Activated T-helper 17 cell treated with anti-CD3 and anti-CD28 coated beads, Interleukin-2, amount 50 U/mL, for 72 hours (primary cell): ENCODE data around the gene AP1S1. TPM values are rescaled to one million over a fixed set of nuclear protein-coding genes. Genes with fewer than 3 reads are reported as not detected.
A peak's percentile ranks its signal among the peaks of the same experiment; 100 is the strongest.

Experiments
- ATAC-seq: fragments of 150-1000 bp; cut with Tn5 transposase; replicated peaks from 2 replicates; pipeline ENCODE4 v1.10.0; 2021; ENCODE audit warnings: mild to moderate bottlenecking, moderate library complexity
- H3K27ac Mint-ChIP-seq: one replicate; pipeline ENCODE4 v1.8.0; 2022; ENCODE audit warnings: mixed read lengths
- H3K27me3 Mint-ChIP-seq: one replicate; pipeline ENCODE4 v1.8.0; 2022; ENCODE audit warnings: mixed read lengths
- H3K36me3 Mint-ChIP-seq: one replicate; pipeline ENCODE4 v1.8.0; 2022; ENCODE audit warnings: low read depth, mild to moderate bottlenecking, mixed read lengths
- H3K4me1 Mint-ChIP-seq: one replicate; pipeline ENCODE4 v1.8.0; 2022; ENCODE audit warnings: mixed read lengths
- H3K4me3 Mint-ChIP-seq: one replicate; pipeline ENCODE4 v1.8.0; 2022; ENCODE audit warnings: mild to moderate bottlenecking, mixed read lengths
- H3K9me3 Mint-ChIP-seq: one replicate; pipeline ENCODE4 v1.8.0; 2022; ENCODE audit warnings: mixed read lengths
- total RNA-seq, 2 donors: library from RNA; stranded (reverse); gene quantifications; one replicate each; pipeline ENCODE4 v1.2.3, GENCODE V29; 2022

The AP1S1 gene
- total RNA-seq, 2 donors from 2014 or later = 27.4 to 59.8 TPM

DNA sequence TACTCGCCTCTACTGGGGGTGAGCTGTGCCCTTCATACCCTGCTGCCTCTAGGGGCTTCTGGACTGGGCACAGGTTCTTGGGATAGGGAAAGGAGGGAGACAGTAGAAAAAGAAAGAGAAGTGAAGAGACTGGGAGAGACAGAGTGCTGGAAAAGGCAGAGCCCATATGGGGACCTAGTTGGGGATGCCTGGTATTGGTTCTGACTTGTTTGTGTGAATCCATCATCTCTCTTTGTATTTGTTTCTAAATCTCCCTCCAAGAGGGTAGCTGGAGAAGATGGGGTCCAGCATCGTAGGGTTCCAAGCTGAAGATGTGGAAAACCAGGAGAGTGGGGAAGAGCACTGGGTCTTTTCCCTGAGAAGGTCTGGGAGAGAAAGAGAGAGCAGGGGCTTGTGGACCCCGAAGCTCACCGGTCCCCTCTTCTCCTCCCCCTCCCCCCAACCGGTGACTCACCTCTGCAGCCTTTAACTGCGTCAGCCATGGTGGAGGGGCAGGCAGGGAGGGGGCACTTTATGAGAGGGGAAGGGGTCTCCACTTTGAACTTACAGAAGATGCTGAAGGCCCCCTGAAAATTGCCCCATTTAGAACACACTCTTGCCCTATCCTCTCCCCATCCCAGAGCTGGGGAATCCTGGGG lies 14.3 kb downstream of the AP1S1 start:
- Mint-ChIP-seq H3K27ac (no peak overlapping the region), H3K4me3 (peak overlapping the region; percentile 54), H3K4me1 (peaks cover 50% of the 10 kb centered on the region), H3K9me3 (no peaks in the 10 kb centered on the region), H3K27me3 (peaks cover 56% of the 10 kb centered on the region), H3K36me3 (peaks cover 11% of the 10 kb centered on the region)
- no peak for ATAC-seq

DNA sequence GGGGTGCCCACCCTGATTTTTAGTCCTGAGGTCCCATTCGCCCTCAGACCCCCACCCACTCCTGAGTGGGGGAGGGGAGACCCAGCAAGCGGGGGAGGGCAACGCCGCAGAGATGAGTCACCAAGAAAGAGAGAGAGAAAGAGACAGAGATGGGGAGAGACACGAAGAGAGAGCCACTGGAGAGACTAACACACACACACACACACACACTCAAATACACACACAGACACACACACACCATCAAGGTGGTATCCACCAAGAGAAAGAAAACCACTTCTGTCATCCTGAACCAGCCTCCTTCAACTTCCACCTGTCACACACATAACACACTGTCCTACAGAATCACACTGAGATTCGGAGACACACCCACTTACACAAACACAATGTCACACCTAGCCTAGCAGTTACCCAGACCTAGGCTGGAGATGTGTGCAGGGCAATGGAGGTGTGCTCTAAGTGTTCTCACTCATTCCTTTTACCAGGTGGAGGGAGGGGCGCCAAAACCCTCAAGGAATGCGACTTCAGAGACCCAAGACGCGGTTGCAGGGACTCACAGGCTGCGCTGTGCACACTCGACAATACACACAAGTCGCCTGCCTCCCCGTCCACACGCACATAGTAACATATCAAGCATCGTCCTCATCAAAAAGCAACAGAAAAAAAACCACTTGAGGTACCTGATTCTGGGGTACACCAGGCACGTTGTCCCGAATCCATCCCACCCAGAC lies 15.0 kb downstream of the AP1S1 start:
- Mint-ChIP-seq H3K27ac (peak overlapping the region; percentile 1), H3K4me3 (peak overlapping the region; percentile 54), H3K27me3 (peaks cover 61% of the 10 kb centered on the region), H3K4me1 (peaks cover 54% of the 10 kb centered on the region), H3K9me3 (no peaks in the 10 kb centered on the region), H3K36me3 (peaks cover 11% of the 10 kb centered on the region)
- no peak for ATAC-seq

DNA sequence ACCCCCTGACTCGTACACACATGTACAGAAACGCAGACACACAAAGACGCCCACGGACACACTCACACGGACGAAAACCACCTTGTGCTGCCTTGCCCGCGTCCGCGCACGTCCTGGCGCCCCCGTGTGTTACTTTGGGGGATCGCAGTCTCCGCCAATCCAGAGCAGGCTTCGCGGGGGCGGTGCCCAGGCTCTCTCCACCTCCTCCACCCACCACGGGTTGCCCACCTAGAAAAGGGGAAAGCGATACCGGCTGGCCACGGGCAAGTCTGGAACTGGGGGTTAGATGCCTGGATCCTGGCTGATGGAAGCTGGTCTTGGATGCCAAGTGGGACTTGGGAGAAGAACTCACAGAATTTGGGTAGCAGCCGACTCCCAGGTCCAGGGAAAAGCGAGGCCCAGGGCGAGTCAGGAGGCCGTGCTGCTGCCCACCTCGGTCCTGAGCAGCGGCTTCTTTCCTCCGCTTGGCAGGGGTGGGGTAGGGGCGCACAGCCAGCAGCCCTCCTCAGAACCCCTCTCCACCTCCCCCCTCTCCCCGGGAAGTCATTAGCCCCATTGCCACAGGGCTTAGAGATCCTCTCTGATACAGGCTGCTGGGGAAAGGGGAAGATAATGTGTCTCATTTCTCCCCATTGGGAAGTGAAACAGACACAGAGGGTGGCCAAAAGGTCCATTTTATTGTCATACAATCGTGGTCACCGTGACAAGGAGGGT lies 15.7 kb downstream of the AP1S1 start:
- H3K4me1 Mint-ChIP-seq = peaks cover 54% of the 10 kb centered on the region
- H3K27me3 Mint-ChIP-seq = peaks cover 64% of the 10 kb centered on the region
- peak overlapping the region; percentile 60 for H3K4me3 Mint-ChIP-seq
- H3K9me3 Mint-ChIP-seq = no peaks in the 10 kb centered on the region
- no peak overlapping the region for H3K27ac Mint-ChIP-seq
- peaks cover 9% of the 10 kb centered on the region for H3K36me3 Mint-ChIP-seq
- peak; percentile 37 for ATAC-seq

DNA sequence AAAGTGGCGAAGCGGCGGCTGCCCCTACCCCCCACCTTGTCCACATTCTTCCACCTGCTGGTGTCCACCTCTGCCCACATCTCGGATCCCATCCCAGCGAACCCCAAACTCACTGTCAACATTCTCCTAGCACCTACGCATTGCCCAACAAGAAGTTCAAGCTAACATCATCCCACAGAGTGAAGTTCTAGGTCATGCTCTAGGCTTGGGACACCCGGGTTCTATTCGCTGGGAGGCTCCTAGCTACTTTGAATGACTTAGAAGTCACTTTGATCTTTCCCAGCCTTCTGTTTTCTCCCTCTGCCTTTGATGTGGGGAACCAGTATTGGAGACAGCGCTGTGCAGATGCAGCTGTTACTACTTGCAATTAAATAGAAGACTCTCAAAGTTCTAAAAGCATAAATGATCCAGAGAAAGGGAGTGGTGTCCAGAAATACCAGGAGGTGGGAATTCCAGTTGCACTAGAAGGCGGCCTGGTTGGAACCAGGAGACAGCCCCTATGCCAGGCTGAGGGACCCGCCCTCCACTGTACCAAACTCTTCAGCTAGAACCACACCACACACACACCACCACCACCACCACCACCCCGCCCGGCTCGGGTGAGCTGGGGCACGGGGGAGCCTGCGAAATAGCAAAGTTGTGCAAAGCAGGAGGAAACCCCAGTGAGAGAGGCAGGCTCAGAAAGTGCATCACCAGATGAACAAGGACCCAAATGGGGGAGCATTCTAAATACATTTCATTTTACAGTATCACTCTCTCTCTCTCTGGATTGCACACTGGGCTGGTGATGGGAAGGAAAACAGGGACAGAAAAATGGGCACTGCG lies 16.6 kb downstream of the AP1S1 start:
- Mint-ChIP-seq H3K9me3 (no peaks in the 10 kb centered on the region), H3K27me3 (peaks cover 68% of the 10 kb centered on the region), H3K4me1 (peaks cover 50% of the 10 kb centered on the region), H3K4me3 (peak overlapping the region; percentile 60), H3K36me3 (peaks cover under 1% of the 10 kb centered on the region), H3K27ac (no peak overlapping the region)
- ATAC-seq = no peak

DNA sequence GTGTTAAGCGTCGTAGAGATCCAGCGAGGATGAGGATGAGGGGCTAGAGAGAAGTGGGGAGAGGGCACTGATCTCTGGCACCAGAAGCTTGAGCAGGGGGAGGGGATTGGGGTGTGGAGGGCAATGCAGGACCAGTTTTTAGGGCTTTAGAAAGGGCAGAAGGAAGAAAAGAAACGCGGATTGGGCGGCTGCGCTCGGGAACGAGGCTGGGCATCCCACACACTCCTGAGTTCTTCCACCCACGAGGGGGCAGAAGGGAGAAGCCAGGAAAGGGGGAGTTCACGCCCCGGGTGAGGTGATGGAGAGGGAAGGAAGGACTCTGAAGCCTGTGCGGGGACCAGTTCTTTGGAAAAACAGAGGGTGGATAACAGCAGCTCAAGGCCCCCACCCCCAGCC lies 17.2 kb downstream of the AP1S1 start:
- H3K4me3 Mint-ChIP-seq = peak overlapping the region; percentile 60
- no peaks in the 10 kb centered on the region for H3K9me3 Mint-ChIP-seq
- no peaks in the 10 kb centered on the region for H3K36me3 Mint-ChIP-seq
- peaks cover 68% of the 10 kb centered on the region for H3K27me3 Mint-ChIP-seq
- no peak overlapping the region for H3K27ac Mint-ChIP-seq
- H3K4me1 Mint-ChIP-seq = peaks cover 45% of the 10 kb centered on the region
- no peak for ATAC-seq

DNA sequence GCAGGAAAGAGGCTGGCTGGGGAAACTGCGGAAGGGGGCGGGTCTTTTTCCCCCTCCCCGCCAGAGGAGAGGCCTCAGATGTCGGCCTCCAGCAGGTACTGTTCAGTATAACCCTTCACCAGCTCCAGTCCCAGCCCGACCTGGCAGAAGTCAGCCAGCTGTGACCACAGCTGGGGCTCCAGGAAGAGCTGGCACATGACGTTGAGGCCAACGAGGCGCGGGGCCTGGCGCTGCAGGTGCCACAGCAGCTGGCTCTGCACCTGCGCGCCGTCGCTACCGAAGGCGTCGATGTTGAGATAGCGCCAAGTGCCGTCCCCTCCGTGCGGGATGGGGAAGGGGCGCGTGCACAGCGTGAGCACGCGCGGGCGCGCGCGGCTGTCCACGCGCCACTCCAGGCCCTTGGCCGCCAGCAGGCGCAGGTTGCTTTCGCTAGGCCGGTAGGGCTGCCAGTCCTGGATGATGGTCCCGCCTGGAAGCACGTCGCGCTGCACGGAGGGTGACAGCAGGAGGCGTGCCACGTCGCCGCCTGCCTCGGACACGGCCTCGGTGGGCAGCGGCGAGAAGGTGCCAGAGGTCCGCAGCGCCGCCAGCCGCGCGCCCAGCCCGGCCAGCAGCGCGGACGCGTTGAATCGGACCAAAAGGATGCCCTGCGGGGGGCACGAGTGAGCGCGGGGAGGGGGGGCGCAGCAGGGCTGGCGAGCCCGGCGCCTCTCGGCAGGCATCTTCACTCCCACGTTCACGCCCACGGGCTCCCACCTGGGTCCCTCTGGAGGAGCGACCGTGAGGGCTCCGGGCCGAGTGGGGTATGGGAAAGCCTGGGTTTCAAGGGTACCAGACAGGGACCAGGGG lies 18.0 kb downstream of the AP1S1 start:
- peak overlapping the region; percentile 60 for H3K4me3 Mint-ChIP-seq
- H3K27ac Mint-ChIP-seq = no peak overlapping the region
- no peak for ATAC-seq
- no peaks in the 10 kb centered on the region for H3K9me3 Mint-ChIP-seq
- peaks cover 70% of the 10 kb centered on the region for H3K27me3 Mint-ChIP-seq
- no peaks in the 10 kb centered on the region for H3K36me3 Mint-ChIP-seq
- peaks cover 40% of the 10 kb centered on the region for H3K4me1 Mint-ChIP-seq

DNA sequence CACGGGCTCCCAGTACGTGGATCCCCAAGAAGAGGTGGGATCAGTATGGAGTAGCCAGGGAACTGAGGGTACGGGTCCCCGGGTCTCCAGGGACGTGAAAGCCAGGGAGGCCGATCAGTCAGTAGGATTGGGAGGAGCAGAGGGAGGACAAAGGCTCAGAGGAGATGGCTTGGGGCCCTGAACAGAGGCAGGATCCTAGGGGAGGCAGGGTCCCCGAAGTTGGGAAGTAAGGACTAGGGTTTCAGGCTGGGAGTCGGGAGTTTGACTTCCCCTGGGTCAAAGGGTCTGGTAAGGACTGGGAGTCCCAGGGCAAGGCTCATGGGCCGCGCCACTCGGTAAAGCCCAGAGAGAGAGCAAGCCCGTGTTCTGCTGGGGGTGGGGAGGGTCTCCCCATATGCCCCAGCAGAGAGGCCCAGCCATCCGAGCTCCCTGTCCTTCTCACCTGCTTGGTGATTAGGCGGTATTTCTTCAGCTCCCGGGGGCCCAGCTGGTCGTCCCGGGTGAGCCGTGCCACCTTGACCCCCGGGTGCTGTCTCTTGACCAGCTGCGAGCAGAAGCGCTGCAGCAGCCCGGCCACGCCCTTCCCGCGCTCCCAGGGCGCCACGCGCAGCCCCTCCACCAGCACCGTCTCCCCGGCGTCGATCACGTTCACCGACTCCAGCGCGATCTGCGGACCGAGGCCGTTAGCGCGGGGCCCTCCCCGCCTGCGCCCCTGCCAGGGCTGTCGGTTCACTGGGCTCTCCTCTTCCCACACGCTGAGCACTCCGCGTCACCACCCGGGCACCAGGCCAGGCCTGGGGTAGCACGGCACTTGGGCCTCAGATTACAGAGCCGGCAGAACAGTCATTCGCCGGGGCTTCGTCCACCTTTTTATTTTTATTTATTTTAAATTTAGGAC lies 18.8 kb downstream of the AP1S1 start:
- Mint-ChIP-seq H3K4me3 (peak overlapping the region; percentile 62), H3K36me3 (no peaks in the 10 kb centered on the region), H3K9me3 (no peaks in the 10 kb centered on the region), H3K27me3 (peaks cover 66% of the 10 kb centered on the region), H3K4me1 (peaks cover 35% of the 10 kb centered on the region), H3K27ac (no peak overlapping the region)
- ATAC-seq = peak; percentile 27

DNA sequence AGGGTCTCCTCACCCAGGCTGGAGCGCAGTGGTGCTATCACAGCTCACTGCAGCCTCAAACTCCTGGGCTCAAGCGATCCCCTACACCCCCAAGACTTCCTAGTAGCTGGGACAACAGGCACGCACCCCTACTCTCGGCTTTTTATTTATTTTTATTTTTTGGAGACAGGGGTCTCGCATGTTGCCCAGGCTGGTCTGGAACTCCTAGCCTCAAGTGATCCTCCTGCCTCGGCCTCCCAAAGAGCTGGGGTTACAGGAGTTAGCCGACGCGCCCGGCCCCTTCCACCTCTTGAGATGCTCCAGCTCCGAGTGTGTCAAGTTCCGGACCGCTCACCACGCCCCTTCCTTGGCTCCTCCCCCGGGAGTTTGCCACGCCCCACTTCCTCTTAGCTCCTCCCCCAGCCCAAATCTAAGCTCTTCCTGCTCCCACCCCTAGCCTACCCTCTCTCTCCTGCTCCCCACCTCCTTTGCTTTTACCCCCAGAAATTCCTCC lies 19.5 kb downstream of the AP1S1 start:
- Mint-ChIP-seq H3K27me3 (peaks cover 61% of the 10 kb centered on the region), H3K4me1 (peaks cover 30% of the 10 kb centered on the region), H3K27ac (no peak overlapping the region), H3K9me3 (no peaks in the 10 kb centered on the region), H3K4me3 (peak overlapping the region; percentile 62), H3K36me3 (no peaks in the 10 kb centered on the region)
- peak; percentile 82 for ATAC-seq

DNA sequence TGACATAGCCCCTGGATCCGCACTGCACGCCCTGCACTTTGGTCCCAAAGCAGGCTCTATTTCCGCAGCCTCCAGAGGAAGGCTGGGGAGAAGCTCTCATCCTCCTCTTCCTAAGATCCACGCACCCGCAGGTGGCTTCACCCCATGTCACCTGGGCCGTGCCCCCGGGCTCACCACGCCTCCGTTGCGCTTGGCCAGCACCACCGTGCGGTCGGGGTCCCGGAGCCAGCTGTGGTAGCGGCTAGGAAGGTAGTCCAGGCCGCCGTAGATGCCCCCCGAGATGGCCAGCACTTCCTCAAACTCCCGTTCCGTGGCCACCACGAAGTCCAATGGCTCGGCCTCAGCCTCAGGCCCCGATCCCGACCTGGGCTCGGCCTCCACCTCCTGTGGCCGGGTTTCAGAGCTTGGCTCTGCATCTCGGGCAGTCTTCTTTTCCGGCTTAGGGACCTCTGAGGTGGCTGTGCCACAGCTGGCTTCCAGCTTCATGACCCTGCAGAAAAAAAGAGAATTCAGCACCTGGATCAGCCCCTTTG lies 20.1 kb downstream of the AP1S1 start:
- H3K9me3 Mint-ChIP-seq = no peaks in the 10 kb centered on the region
- no peak overlapping the region for H3K27ac Mint-ChIP-seq
- peaks cover 62% of the 10 kb centered on the region for H3K27me3 Mint-ChIP-seq
- no peak for ATAC-seq
- peaks cover 25% of the 10 kb centered on the region for H3K4me1 Mint-ChIP-seq
- peak overlapping the region; percentile 62 for H3K4me3 Mint-ChIP-seq
- no peaks in the 10 kb centered on the region for H3K36me3 Mint-ChIP-seq

DNA sequence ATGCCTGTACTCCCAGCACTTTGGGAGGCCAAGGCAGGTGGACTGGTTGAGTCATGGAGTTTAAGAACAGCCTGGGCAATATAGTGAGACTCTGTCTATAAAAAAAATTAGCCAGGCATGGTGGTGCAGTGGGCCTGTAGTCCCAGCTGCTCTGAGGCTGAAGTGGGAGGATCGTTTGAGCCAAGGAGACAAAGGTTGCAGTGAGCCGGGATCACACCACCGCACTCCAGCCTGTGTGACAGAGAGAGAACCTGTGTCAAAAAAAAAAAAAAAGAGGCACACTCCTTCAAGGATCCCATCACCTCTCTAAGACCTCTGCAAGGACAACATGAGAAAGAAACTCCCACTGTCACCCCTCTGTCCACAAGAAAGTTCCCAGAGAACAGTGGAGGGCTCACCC lies 21.4 kb downstream of the AP1S1 start:
- Mint-ChIP-seq H3K27me3 (peaks cover 57% of the 10 kb centered on the region), H3K4me1 (peaks cover 17% of the 10 kb centered on the region), H3K27ac (no peak overlapping the region), H3K36me3 (no peaks in the 10 kb centered on the region), H3K4me3 (no peak overlapping the region), H3K9me3 (no peaks in the 10 kb centered on the region)
- ATAC-seq = no peak

DNA sequence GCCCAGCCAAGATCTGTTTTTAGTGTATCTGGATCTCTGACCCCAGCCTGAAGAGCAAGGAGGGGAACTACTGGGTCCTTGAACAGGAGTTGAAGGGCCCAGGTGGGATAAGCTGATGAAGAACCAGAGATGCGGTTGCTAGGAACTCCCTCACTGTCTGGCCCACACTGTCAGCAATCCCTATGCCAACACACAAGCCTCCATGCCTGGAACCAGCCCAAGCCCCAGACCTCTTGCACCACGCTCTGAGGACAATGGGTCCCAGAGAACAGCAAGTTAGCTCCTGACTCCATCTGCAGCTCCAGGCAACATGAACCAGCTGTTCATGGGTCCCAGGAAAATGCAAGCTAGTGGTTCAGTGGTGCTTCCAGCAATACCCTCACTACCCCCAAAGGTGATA lies 23.4 kb downstream of the AP1S1 start:
- H3K9me3 Mint-ChIP-seq = no peaks in the 10 kb centered on the region
- no peak overlapping the region for H3K27ac Mint-ChIP-seq
- H3K4me3 Mint-ChIP-seq = no peak overlapping the region
- H3K27me3 Mint-ChIP-seq = peaks cover 53% of the 10 kb centered on the region
- ATAC-seq = no peak
- no peaks in the 10 kb centered on the region for H3K36me3 Mint-ChIP-seq
- H3K4me1 Mint-ChIP-seq = peaks cover 5% of the 10 kb centered on the region

DNA sequence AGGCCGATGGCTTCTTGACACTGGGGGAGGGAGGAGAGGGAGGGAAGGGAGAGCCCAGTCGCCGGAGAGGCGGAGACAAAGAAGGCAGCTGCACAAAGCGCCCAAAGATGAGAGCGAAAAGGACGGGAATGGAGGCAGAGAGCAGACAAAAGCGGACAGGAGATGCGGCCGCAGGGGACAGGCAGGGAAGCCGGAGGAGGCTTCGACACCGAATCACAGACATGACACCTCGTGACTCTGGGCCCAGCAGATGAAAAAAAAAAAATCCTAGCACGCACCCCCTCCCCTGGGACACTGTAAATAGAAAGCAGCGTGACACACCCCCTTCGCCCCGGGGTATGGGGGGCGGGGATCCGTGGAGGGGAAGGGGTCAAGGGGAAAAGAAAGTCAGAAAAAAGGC lies 24.8 kb downstream of the AP1S1 start:
- Mint-ChIP-seq H3K4me3 (peak overlapping the region; percentile 28), H3K9me3 (no peaks in the 10 kb centered on the region), H3K27me3 (peaks cover 47% of the 10 kb centered on the region), H3K4me1 (peaks cover under 1% of the 10 kb centered on the region), H3K27ac (no peak overlapping the region), H3K36me3 (no peaks in the 10 kb centered on the region)
- no peak for ATAC-seq
